Left lung (tissue), 10 donors: ENCODE data around the gene SLC7A6OS. TPM values are rescaled to one million over a fixed set of nuclear protein-coding genes. Genes with fewer than 3 reads are reported as not detected.

ENCODE experiments used
- ATAC-seq: fragments of 200-7000 bp; cut with Tn5 transposase; one replicate; pipeline ENCODE4 v1.9.1; 2020; ENCODE audit warnings: moderate library complexity
- DNase-seq, 4 donors: peaks; one replicate each; pipeline ENCODE4 v3.0.0-alpha.2; 2013 to 2020
- H3K27ac ChIP-seq, 2 donors: fragments of 200-600 bp; sonication (generic) in 1 of 2; one replicate each; pipeline versions ENCODE4 v1.5.0 to v1.8.0; 2020 to 2021
- H3K27me3 ChIP-seq, 2 donors: fragments of 200-600 bp; sonication (generic) in 1 of 2; one replicate each; pipeline versions ENCODE4 v1.5.0 to v1.8.0; 2020 to 2021
- H3K36me3 ChIP-seq, 2 donors: fragments of 200-600 bp; sonication (generic) in 1 of 2; one replicate each; pipeline versions ENCODE4 v1.5.0 to v1.8.0; 2020 to 2021
- H3K4me1 ChIP-seq, 2 donors: fragments of 200-600 bp; one replicate each; pipeline ENCODE4 v1.8.0; 2021
- H3K4me3 ChIP-seq, 2 donors: fragments of 200-600 bp; sonication (generic) in 1 of 2; one replicate each; pipeline versions ENCODE4 v1.5.0 to v1.8.0; 2020 to 2021; ENCODE audit warnings: mild to moderate bottlenecking in 1 of 2
- H3K9me3 ChIP-seq, 2 donors: fragments of 200-600 bp; sonication (generic) in 1 of 2; one replicate each; pipeline versions ENCODE4 v1.5.0 to v1.8.0; 2020 to 2021
- intact Hi-C, 2 donors: fragments of 100-400 bp; cut with DNase I; formaldehyde crosslinking; loops; one replicate each; pipeline versions ENCODE4 v1.11.2 to v1.14.2; 2022
- polyA plus RNA-seq, 6 donors: library from polyadenylated mRNA; unstranded; fragments of 120-200 nt; gene quantifications; one replicate each; pipeline ENCODE4 v1.2.1, GENCODE V29; 2013; ENCODE audit not compliant: insufficient read length in 6 of 6
- total RNA-seq, 2 donors: library from RNA; stranded (reverse); fragmentation: NEBNext Ultra II Directional; extraction: Animal tissue kit (Norgen Biotek cat#: 25700); gene quantifications; one replicate each; pipeline ENCODE4 v1.2.1, GENCODE V29; 2021
- TF ChIP-seq, protein P1 (sequence below), 2 donors: fragments of 200-600 bp; sonication (generic) in 1 of 2; IDR thresholded peaks; one replicate each; pipeline versions ENCODE4 v1.5.0 to v1.8.0; 2021; ENCODE audit warnings: antibody characterized with exemption in 2 of 2
- donor health status: DM: no; HTN: yes; CAD: no.
- donor health status: DM: no; HTN: no; CAD: no.

Gene SLC7A6OS
- total and polyA plus RNA-seq, 8 donors, result 11.7 to 24.4 (median 21.9) TPM

DNA sequence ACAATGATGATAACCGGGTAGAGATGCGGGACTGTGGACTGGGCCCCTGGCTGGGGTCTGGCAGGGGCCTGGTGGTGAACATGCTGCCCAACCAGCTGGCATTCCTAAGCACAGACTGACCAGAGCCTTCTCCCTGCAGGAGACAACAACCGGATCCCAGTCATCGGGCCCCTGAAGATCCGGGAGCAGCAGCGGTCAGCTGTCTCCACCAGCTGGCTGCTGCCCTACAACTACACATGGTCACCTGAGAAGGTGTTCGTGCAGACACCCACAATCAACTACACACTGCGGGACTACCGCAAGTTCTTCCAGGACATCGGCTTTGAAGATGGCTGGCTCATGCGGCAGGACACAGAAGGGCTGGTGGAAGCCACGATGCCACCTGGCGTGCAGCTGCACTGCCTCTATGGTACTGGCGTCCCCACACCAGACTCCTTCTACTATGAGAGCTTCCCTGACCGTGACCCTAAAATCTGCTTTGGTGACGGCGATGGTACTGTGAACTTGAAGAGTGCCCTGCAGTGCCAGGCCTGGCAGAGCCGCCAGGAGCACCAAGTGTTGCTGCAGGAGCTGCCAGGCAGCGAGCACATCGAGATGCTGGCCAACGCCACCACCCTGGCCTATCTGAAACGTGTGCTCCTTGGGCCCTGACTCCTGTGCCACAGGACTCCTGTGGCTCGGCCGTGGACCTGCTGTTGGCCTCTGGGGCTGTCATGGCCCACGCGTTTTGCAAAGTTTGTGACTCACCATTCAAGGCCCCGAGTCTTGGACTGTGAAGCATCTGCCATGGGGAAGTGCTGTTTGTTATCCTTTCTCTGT is 51.5 kb downstream of the SLC7A6OS start:
- Histone ChIP-seq H3K4me1 (peaks cover 4 to 28% of the 10 kb centered on the region in 2 donors), H3K27ac (no peak overlapping the region), H3K9me3 (no peaks in the 10 kb centered on the region), H3K36me3 (peaks cover 0 to 56% of the 10 kb centered on the region in 2 donors), H3K4me3 (no peak overlapping the region), H3K27me3 (no peaks in the 10 kb centered on the region)
- ATAC-seq (no peak), DNase-seq (no peak)
- intact Hi-C loops, result loop anchor here in 1 of 2 donors (10.0 kb wide), 1 partner anchor 66 kb away; no protein-coding TSS in a partner anchor
- TF ChIP-seq, protein P1, sequence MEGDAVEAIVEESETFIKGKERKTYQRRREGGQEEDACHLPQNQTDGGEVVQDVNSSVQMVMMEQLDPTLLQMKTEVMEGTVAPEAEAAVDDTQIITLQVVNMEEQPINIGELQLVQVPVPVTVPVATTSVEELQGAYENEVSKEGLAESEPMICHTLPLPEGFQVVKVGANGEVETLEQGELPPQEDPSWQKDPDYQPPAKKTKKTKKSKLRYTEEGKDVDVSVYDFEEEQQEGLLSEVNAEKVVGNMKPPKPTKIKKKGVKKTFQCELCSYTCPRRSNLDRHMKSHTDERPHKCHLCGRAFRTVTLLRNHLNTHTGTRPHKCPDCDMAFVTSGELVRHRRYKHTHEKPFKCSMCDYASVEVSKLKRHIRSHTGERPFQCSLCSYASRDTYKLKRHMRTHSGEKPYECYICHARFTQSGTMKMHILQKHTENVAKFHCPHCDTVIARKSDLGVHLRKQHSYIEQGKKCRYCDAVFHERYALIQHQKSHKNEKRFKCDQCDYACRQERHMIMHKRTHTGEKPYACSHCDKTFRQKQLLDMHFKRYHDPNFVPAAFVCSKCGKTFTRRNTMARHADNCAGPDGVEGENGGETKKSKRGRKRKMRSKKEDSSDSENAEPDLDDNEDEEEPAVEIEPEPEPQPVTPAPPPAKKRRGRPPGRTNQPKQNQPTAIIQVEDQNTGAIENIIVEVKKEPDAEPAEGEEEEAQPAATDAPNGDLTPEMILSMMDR (IDR thresholded peaks at IDR 0.05), result no peak

DNA sequence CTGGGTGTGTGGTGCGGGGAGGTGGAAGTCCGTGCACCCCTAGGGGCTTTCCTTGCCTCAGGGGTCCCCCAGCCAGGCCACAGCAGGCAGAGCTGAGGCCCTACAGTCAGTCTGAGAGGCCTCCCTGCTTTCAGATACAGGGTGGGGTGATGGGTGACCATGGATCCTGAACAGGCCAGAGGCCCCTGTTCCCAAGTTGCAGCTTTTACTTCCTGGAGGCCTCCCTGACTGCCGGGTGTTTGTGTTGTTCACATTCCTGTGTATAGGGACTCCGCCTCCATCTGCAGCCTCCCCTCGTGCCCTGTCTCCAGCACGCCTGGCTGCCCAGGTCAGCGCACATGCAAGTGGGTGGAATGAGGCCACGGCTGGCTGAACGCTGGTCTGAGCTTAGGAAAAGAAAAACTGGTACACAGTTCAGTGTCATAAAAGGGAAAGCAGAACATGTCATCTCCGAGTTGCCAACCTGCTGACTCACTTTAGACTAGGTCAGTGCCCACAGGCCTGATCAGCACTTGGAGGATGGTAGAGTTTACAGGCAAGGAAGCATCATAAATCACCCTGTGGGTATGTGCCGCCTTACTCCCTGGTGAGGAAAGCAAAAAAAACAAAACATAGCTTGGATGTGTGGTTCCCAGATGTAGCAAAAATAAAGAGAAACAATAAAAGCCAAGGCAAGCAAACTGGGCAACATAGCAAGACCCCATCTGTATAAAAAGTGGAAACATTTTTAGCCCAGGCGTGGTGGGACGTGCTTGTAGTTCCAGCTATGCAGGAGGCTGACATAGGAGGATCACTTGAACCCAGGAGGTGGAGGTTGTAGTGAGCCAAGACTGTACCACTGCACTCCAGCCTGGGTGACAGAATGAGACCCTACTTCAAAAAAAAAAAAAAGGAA is 52.6 kb downstream of the SLC7A6OS start:
- TF ChIP-seq, protein P1 (IDR thresholded peaks at IDR 0.05), result no peak
- Histone ChIP-seq H3K4me3 (no peak overlapping the region), H3K27me3 (no peaks in the 10 kb centered on the region), H3K4me1 (peaks cover 0 to 18% of the 10 kb centered on the region in 2 donors), H3K36me3 (peaks cover 0 to 67% of the 10 kb centered on the region in 2 donors), H3K27ac (peak overlapping the region in 1 of 2 donors; percentile 3), H3K9me3 (no peaks in the 10 kb centered on the region)
- intact Hi-C loops, result loop anchor here in 1 of 2 donors (10.0 kb wide), 1 partner anchor 67 kb away; no protein-coding TSS in a partner anchor
- ATAC-seq (peak; percentile 35), DNase-seq (no peak)

DNA sequence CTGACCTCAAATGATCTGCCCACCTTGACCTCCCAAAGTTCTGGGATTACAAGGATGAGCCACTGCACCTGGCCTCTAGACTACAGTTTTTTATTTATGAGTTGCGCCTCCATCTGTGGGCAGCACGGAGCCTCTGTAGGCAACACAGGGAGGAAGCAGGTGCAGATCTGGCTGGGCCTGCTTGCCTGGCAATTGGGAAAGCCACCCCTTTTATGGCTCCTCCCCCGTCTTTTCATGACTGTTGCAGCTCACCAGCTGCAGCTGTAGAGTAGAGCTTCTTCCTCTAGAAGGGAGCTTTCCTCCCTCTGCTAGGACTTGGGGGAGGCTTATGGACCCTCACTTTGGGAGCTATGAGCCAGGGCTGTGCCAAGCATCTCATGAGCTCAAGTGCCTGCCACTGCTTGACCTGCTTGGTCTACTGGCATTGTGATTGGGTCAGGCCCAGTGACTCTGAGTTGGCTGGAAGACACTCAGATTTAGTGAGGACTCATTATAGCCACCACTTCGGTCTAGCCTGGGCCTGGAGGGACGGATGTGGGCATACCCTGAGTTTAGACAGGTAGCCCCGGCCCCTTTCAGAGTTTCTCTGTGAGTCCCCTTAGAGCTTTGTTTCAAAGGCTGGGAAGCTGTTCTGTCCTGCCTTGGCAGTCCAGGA is 53.4 kb downstream of the SLC7A6OS start:
- Histone ChIP-seq H3K4me3 (no peak overlapping the region), H3K9me3 (no peaks in the 10 kb centered on the region), H3K36me3 (peaks cover 0 to 74% of the 10 kb centered on the region in 2 donors), H3K4me1 (peaks cover 0 to 18% of the 10 kb centered on the region in 2 donors), H3K27ac (peak overlapping the region in 1 of 2 donors; percentile 3), H3K27me3 (no peaks in the 10 kb centered on the region)
- ATAC-seq, result no peak
- TF ChIP-seq, protein P1 (IDR thresholded peaks at IDR 0.05), result no peak
- no peak for DNase-seq
- intact Hi-C loops, result loop anchor here in 1 of 2 donors (10.0 kb wide), 1 partner anchor 67 kb away; no protein-coding TSS in a partner anchor

DNA sequence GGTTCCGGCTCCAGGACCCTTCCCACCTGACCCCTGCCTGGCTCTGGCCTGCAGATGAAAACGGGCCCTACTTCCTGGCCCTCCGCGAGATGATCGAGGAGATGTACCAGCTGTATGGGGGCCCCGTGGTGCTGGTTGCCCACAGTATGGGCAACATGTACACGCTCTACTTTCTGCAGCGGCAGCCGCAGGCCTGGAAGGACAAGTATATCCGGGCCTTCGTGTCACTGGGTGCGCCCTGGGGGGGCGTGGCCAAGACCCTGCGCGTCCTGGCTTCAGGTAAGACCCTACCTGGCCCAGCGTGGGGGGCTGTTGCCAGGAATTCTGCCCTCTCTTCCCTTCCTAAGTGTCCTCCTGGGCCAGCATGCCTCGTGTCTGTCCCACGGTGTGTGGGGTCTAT is 55.0 kb downstream of the SLC7A6OS start:
- intact Hi-C loops, result loop anchor here in 1 of 2 donors (10.0 kb wide), 1 partner anchor 69 kb away; no protein-coding TSS in a partner anchor
- DNase-seq (no peak), ATAC-seq (no peak)
- TF ChIP-seq, protein P1 (IDR thresholded peaks at IDR 0.05), result no peak
- peaks cover 0 to 13% of the 10 kb centered on the region in 2 donors for H3K4me1 ChIP-seq
- H3K27ac ChIP-seq, result no peak overlapping the region
- no peaks in the 10 kb centered on the region for H3K27me3 ChIP-seq
- H3K4me3 ChIP-seq, result no peak overlapping the region
- peaks cover 0 to 88% of the 10 kb centered on the region in 2 donors for H3K36me3 ChIP-seq
- H3K9me3 ChIP-seq, result no peaks in the 10 kb centered on the region
